ENCODE measurements around the gene AP1G1. TPM values are rescaled to one million over a fixed set of nuclear protein-coding genes. Genes with fewer than 3 reads are reported as not detected.

The AP1G1 gene
- total and polyA plus RNA-seq, 2 donors from 2014 or later, result 28.0 to 111 TPM

DNA sequence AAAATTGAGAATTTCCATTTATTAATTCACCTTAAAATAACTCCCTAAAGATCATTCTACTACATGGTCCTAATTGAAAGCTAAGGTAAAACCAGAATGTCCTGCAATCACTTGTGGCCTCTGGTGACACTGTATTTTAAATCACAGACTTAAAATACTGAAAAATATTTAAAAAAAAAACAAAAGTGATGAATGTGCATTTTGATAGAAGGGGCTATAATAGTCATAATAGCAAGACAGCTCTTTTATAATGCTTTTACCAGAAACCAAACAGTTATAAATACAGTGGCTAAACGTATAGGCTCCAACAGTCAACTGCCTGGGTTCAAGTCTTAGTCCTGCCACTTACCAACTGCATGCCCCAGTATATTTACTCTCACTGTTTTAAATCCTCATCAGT is 105.3 kb downstream of the AP1G1 start:
- H3K4me3 ChIP-seq (ENCODE audit: low read length in 3 of 3), result no peak overlapping the region
- FAIRE-seq, result no peak
- no peaks in the 10 kb centered on the region for H3K4me1 ChIP-seq (ENCODE audit: control insufficient read depth in 2 of 3, insufficient read depth in 2 of 3, low read depth in 1 of 3, low read length in 3 of 3)
- no peaks in the 10 kb centered on the region for H3K9me3 ChIP-seq (ENCODE audit: control insufficient read depth in 2 of 3, insufficient read depth in 1 of 3, low read length in 3 of 3)
- TF ChIP-seq CTCF (IDR thresholded peaks at IDR 0.05; ENCODE audit: borderline replicate concordance, extremely low read depth, insufficient read depth), result no peak
- no peaks in the 10 kb centered on the region for H3K27me3 ChIP-seq (ENCODE audit: control insufficient read depth, insufficient read depth, low read length)
- intact Hi-C loops (cut with DNase I), result no loop called here
- no peak overlapping the region for H3K9ac ChIP-seq (ENCODE audit: low read length in 3 of 3)
- no peak overlapping the region for H3K27ac ChIP-seq (ENCODE audit: low read depth in 2 of 2, low read length in 2 of 2)
- no peaks in the 10 kb centered on the region for H3K36me3 ChIP-seq (ENCODE audit: control insufficient read depth in 2 of 3, insufficient read depth in 3 of 3, low read length in 3 of 3)
- DNase-seq, result no peak

DNA sequence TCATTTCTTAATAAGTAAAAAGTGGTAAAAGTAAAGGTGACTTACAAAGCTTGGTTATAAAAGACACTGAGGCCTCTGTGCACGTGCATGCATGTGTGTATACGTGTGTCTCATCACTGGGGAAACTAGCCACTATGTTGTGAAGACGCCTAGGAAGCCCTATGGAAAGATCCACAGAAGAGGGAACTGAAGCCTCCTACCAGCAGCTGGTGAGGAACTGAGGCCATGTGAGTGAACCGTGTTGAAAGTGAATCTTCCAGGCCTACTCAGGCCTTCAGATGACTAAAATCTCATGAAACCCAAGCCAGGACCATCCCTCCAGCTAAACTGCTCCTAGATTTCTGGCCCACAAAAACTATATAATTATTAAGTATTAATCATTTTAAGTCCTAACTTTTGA is 107.8 kb downstream of the AP1G1 start:
- Histone ChIP-seq H3K4me3 (ENCODE audit: low read length in 3 of 3) (no peak overlapping the region), H3K27ac (ENCODE audit: low read depth in 2 of 2, low read length in 2 of 2) (no peak overlapping the region), H3K27me3 (ENCODE audit: control insufficient read depth, insufficient read depth, low read length) (no peaks in the 10 kb centered on the region), H3K9me3 (ENCODE audit: control insufficient read depth in 2 of 3, insufficient read depth in 1 of 3, low read length in 3 of 3) (no peaks in the 10 kb centered on the region), H3K4me1 (ENCODE audit: control insufficient read depth in 2 of 3, insufficient read depth in 2 of 3, low read depth in 1 of 3, low read length in 3 of 3) (no peaks in the 10 kb centered on the region), H3K36me3 (ENCODE audit: control insufficient read depth in 2 of 3, insufficient read depth in 3 of 3, low read length in 3 of 3) (no peaks in the 10 kb centered on the region), H3K9ac (ENCODE audit: low read length in 3 of 3) (no peak overlapping the region)
- intact Hi-C loops (cut with DNase I), result no loop called here
- no peak for DNase-seq
- no peak for TF ChIP-seq CTCF (IDR thresholded peaks at IDR 0.05; ENCODE audit: borderline replicate concordance, extremely low read depth, insufficient read depth)
- no peak for FAIRE-seq

GRCh38 chr16:71698491-71698890 is 110.1 kb downstream of the AP1G1 start:
- H3K27ac ChIP-seq (ENCODE audit: low read depth in 2 of 2, low read length in 2 of 2), result no peak overlapping the region
- H3K36me3 ChIP-seq (ENCODE audit: control insufficient read depth in 2 of 3, insufficient read depth in 3 of 3, low read length in 3 of 3), result no peaks in the 10 kb centered on the region
- H3K4me3 ChIP-seq (ENCODE audit: low read length in 3 of 3), result no peak overlapping the region
- intact Hi-C loops (cut with DNase I), result no loop called here
- no peak overlapping the region for H3K9ac ChIP-seq (ENCODE audit: low read length in 3 of 3)
- no peaks in the 10 kb centered on the region for H3K9me3 ChIP-seq (ENCODE audit: control insufficient read depth in 2 of 3, insufficient read depth in 1 of 3, low read length in 3 of 3)
- no peak for DNase-seq
- no peaks in the 10 kb centered on the region for H3K4me1 ChIP-seq (ENCODE audit: control insufficient read depth in 2 of 3, insufficient read depth in 2 of 3, low read depth in 1 of 3, low read length in 3 of 3)
- H3K27me3 ChIP-seq (ENCODE audit: control insufficient read depth, insufficient read depth, low read length), result no peaks in the 10 kb centered on the region
- no peak for FAIRE-seq
- no peak for TF ChIP-seq CTCF (IDR thresholded peaks at IDR 0.05; ENCODE audit: borderline replicate concordance, extremely low read depth, insufficient read depth)

- Histone ChIP-seq H3K4me3 (ENCODE audit: low read length in 3 of 3) (no peak overlapping the region), H3K36me3 (ENCODE audit: control insufficient read depth in 2 of 3, insufficient read depth in 3 of 3, low read length in 3 of 3) (peaks cover 0 to 3% (median 0%) of the 10 kb centered on the region in 3 donors), H3K9ac (ENCODE audit: low read length in 3 of 3) (no peak overlapping the region), H3K27me3 (ENCODE audit: control insufficient read depth, insufficient read depth, low read length) (no peaks in the 10 kb centered on the region), H3K9me3 (ENCODE audit: control insufficient read depth in 2 of 3, insufficient read depth in 1 of 3, low read length in 3 of 3) (no peaks in the 10 kb centered on the region), H3K4me1 (ENCODE audit: control insufficient read depth in 2 of 3, insufficient read depth in 2 of 3, low read depth in 1 of 3, low read length in 3 of 3) (no peaks in the 10 kb centered on the region), H3K27ac (ENCODE audit: low read depth in 2 of 2, low read length in 2 of 2) (no peak overlapping the region)
- FAIRE-seq (no peak), DNase-seq (no peak)
- TF ChIP-seq CTCF (IDR thresholded peaks at IDR 0.05; ENCODE audit: borderline replicate concordance, extremely low read depth, insufficient read depth), result no peak
- intact Hi-C loops (cut with DNase I), result no loop called here
These were observed 115.5 kb downstream of the AP1G1 start for GRCh38 chr16:71693164-71693563.
